ENCODE measurements around the gene AIM2. TPM values are rescaled to one million over a fixed set of nuclear protein-coding genes. Genes with fewer than 3 reads are reported as not detected.
A peak's percentile ranks its signal among the peaks of the same experiment; 100 is the strongest.

AIM2 gene
- total RNA-seq, 6 experiments from 2014 or later = 0.73 to 1.1 (median 0.80) TPM; not detected in 3

DNA sequence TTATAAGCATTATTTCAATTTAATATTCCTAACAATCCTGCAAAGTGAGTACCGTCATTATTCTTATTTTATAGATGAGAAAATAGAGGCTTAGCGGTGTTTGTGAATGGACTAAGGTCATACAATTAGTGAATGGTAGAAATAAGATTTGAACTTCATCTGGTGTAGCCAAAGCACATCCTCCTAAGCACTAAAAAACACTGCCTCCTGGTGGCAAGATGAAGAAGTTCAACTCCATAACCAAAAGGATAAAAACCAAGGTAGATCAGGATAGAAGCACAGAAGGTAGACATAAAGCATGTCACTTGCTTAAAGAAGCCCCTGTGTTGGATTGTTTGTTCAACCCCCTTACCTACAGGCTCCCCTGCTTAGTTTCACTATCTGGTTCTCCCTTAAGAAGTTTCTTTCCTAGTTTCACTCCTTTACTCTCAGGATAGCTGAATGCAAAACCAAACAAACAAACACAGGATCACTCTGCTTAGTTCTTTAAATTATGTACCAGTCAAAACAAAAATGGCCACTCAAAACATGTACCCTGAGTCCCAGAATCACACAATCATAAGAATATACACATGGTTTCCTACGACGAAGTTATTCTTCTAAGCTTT lies 12.7 kb upstream of the AIM2 start:
- TF ChIP-seq POLR2A (IDR thresholded peaks at IDR 0.05) = no peak
- TF ChIP-seq, protein P1, sequence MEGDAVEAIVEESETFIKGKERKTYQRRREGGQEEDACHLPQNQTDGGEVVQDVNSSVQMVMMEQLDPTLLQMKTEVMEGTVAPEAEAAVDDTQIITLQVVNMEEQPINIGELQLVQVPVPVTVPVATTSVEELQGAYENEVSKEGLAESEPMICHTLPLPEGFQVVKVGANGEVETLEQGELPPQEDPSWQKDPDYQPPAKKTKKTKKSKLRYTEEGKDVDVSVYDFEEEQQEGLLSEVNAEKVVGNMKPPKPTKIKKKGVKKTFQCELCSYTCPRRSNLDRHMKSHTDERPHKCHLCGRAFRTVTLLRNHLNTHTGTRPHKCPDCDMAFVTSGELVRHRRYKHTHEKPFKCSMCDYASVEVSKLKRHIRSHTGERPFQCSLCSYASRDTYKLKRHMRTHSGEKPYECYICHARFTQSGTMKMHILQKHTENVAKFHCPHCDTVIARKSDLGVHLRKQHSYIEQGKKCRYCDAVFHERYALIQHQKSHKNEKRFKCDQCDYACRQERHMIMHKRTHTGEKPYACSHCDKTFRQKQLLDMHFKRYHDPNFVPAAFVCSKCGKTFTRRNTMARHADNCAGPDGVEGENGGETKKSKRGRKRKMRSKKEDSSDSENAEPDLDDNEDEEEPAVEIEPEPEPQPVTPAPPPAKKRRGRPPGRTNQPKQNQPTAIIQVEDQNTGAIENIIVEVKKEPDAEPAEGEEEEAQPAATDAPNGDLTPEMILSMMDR (IDR thresholded peaks at IDR 0.05) = peak; percentile 32 to 56 (median 44)
- intact Hi-C loops (cut with DNase I) = no loop called here
- peak in 1 of 4 donors; percentile 28 for ATAC-seq
- Histone ChIP-seq H3K4me1 (no peaks in the 10 kb centered on the region), H3K9me3 (no peaks in the 10 kb centered on the region), H3K27ac (no peak overlapping the region), H3K4me3 (no peak overlapping the region), H3K27me3 (no peaks in the 10 kb centered on the region), H3K36me3 (no peaks in the 10 kb centered on the region)
- DNase-seq = no peak
- 72% methylated on average over 4 of the region's 4 CpGs for WGBS (ENCODE audit: insufficient coverage, low coverage, low lambda C conversion rate, missing lambda C conversion rate)

DNA sequence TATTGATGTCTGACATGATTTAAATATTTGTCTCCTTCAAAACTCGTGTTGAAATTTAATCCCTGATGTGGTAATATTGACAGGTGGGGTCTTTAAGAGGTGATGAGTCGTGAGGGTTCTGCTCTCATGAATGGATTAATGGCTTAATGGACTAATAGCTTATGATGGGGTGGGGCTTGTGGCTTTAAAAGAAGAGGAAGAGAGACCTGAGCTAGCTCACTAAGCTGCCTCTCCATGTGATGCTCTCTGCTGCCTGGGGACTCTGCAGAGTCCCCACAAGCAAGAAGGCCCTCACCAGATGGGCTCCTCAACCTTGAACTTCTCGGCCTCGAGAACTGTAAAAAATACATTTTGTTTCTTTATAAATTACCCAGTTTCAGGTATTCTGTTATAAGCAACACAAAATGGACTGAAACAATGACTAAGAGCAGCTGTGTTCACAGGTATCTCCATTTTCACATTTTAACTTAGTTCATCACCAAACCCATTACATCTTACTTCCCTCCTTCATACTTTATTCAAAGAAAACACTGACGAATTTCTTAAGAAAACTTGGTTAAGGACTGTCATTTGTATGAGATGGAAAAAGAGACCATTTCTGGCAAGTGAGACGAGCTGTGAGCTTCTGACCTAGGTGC lies 12.1 kb upstream of the AIM2 start:
- WGBS (ENCODE audit: insufficient coverage, low coverage, low lambda C conversion rate, missing lambda C conversion rate) = 50% methylated on average over 6 of the region's 6 CpGs
- intact Hi-C loops (cut with DNase I) = no loop called here
- DNase-seq (no peak), ATAC-seq (no peak)
- Histone ChIP-seq H3K27ac (no peak overlapping the region), H3K4me3 (no peak overlapping the region), H3K36me3 (no peaks in the 10 kb centered on the region), H3K4me1 (no peaks in the 10 kb centered on the region), H3K27me3 (no peaks in the 10 kb centered on the region), H3K9me3 (no peaks in the 10 kb centered on the region)
- no peak for TF ChIP-seq POLR2A (IDR thresholded peaks at IDR 0.05)
- TF ChIP-seq, protein P1 (IDR thresholded peaks at IDR 0.05) = no peak

GRCh38 chr1:159088050-159088449 lies 11.5 kb upstream of the AIM2 start:
- H3K4me3 ChIP-seq = no peak overlapping the region
- no peaks in the 10 kb centered on the region for H3K27me3 ChIP-seq
- WGBS (ENCODE audit: insufficient coverage, low coverage, low lambda C conversion rate, missing lambda C conversion rate) = 38% methylated on average over 2 of the region's 2 CpGs
- no peak overlapping the region for H3K27ac ChIP-seq
- ATAC-seq = no peak
- DNase-seq = no peak
- no peaks in the 10 kb centered on the region for H3K36me3 ChIP-seq
- intact Hi-C loops (cut with DNase I) = no loop called here
- no peaks in the 10 kb centered on the region for H3K9me3 ChIP-seq
- no peak for TF ChIP-seq POLR2A (IDR thresholded peaks at IDR 0.05)
- TF ChIP-seq, protein P1 (IDR thresholded peaks at IDR 0.05) = no peak
- H3K4me1 ChIP-seq = no peaks in the 10 kb centered on the region

GRCh38 chr1:159084867-159085266 lies 8.3 kb upstream of the AIM2 start:
- no peaks in the 10 kb centered on the region for H3K9me3 ChIP-seq
- no peaks in the 10 kb centered on the region for H3K36me3 ChIP-seq
- H3K4me1 ChIP-seq = no peaks in the 10 kb centered on the region
- H3K27ac ChIP-seq = no peak overlapping the region
- ATAC-seq = peak in 3 of 4 donors; percentile 23 to 55 (median 31)
- H3K27me3 ChIP-seq = no peaks in the 10 kb centered on the region
- no peak for DNase-seq
- WGBS (ENCODE audit: insufficient coverage, low coverage, low lambda C conversion rate, missing lambda C conversion rate) = 59% methylated on average over 3 of the region's 3 CpGs
- no peak for TF ChIP-seq POLR2A (IDR thresholded peaks at IDR 0.05)
- TF ChIP-seq, protein P1 (IDR thresholded peaks at IDR 0.05) = no peak
- intact Hi-C loops (cut with DNase I) = no loop called here
- no peak overlapping the region for H3K4me3 ChIP-seq

All from right lobe of liver (tissue), 6 donors.